ENCODE results near the gene GAS7. TPM values are rescaled to one million over a fixed set of nuclear protein-coding genes. Genes with fewer than 3 reads are reported as not detected.

GAS7 gene
- total and polyA plus RNA-seq, 2 experiments from 2014 or later = 25.8 to 27.3 TPM

DNA sequence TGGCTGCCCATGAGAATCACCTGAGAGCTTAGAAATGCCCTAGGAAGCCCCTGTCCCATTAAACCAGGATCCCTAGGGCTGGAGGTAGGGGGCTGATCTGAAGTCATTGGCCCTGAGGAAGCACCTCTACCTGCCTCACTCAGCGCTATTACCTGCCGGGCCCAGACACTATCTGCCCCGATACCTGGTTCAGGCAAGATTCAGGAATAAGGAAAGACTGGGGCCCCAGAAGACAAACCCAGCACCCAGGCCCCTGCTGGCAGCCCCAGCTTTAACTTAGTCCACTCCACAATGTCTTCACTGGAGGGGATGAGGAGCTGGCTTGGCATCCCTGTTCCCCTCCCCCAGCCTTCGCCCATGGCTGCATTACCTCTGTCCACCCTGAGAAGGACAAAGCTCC, 126.3 kb downstream of the GAS7 start:
- H3K4me1 ChIP-seq (ENCODE audit: insufficient read depth) = no peaks in the 10 kb centered on the region
- H4K20me1 ChIP-seq (ENCODE audit: insufficient read depth, poor library complexity, severe bottlenecking) = no peaks in the 10 kb centered on the region
- H2AFZ ChIP-seq = no peak overlapping the region
- no peak overlapping the region for H3K27ac ChIP-seq
- 95% methylated on average over 4 of the region's 4 CpGs for WGBS (ENCODE audit: low lambda C conversion rate, missing lambda C conversion rate)
- no peak for TF ChIP-seq EZH2phosphoT487 (IDR thresholded peaks at IDR 0.05; ENCODE audit: low read depth, severe bottlenecking, unreplicated experiment)
- TF ChIP-seq CTCF (IDR thresholded peaks at IDR 0.05; ENCODE audit: poor library complexity) = no peak
- no peak for TF ChIP-seq EZH2 (IDR thresholded peaks at IDR 0.05; ENCODE audit: borderline replicate concordance)
- no peak overlapping the region for H3K4me3 ChIP-seq
- H3K9me3 ChIP-seq (ENCODE audit: low read depth) = no peaks in the 10 kb centered on the region
- no peak overlapping the region for H3K4me2 ChIP-seq
- H3K79me2 ChIP-seq = peaks cover 37% of the 10 kb centered on the region
- no peaks in the 10 kb centered on the region for H3K36me3 ChIP-seq (replicated peaks; ENCODE audit: insufficient read depth, low read depth)
- H3K27me3 ChIP-seq = no peaks in the 10 kb centered on the region
- H3K9me2 ChIP-seq (replicated peaks; ENCODE audit: insufficient read depth) = no peaks in the 10 kb centered on the region
- DNase-seq (ENCODE audit: low spot score) = no peak

DNA sequence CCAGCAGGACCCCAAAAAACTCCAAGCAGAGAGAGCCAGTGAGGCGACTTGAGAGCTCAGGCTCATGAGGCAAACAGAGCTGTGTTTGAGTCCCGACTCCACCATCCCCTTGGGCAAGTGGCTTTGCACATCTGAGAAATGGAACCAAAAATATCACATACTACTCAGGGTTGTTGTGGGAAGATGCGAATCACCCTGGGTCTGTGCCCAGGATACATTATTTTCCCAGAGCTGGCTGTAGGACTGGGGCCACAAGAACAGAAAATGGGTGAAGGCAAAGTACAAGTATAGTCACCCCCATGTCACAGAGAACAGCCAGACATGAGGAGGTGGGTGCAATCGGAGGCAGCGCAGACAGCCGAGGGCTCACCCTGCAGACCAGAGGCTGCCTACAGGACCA, 127.3 kb downstream of the GAS7 start:
- H3K27ac ChIP-seq = no peak overlapping the region
- TF ChIP-seq EZH2 (IDR thresholded peaks at IDR 0.05; ENCODE audit: borderline replicate concordance) (no peak), CTCF (IDR thresholded peaks at IDR 0.05; ENCODE audit: poor library complexity) (no peak), EZH2phosphoT487 (IDR thresholded peaks at IDR 0.05; ENCODE audit: low read depth, severe bottlenecking, unreplicated experiment) (no peak)
- H4K20me1 ChIP-seq (ENCODE audit: insufficient read depth, poor library complexity, severe bottlenecking) = no peaks in the 10 kb centered on the region
- H3K79me2 ChIP-seq = peaks cover 41% of the 10 kb centered on the region
- 98% methylated on average over 6 of the region's 6 CpGs for WGBS (ENCODE audit: low lambda C conversion rate, missing lambda C conversion rate)
- DNase-seq (ENCODE audit: low spot score) = no peak
- H3K4me1 ChIP-seq (ENCODE audit: insufficient read depth) = no peaks in the 10 kb centered on the region
- H3K36me3 ChIP-seq (replicated peaks; ENCODE audit: insufficient read depth, low read depth) = no peaks in the 10 kb centered on the region
- no peak overlapping the region for H3K4me2 ChIP-seq
- H3K9me3 ChIP-seq (ENCODE audit: low read depth) = no peaks in the 10 kb centered on the region
- H2AFZ ChIP-seq = no peak overlapping the region
- no peaks in the 10 kb centered on the region for H3K9me2 ChIP-seq (replicated peaks; ENCODE audit: insufficient read depth)
- H3K4me3 ChIP-seq = no peak overlapping the region
- no peaks in the 10 kb centered on the region for H3K27me3 ChIP-seq

- Histone ChIP-seq H2AFZ (no peak overlapping the region), H3K4me3 (no peak overlapping the region), H3K79me2 (peaks cover 40% of the 10 kb centered on the region), H3K4me1 (ENCODE audit: insufficient read depth) (no peaks in the 10 kb centered on the region), H3K9me3 (ENCODE audit: low read depth) (no peaks in the 10 kb centered on the region), H3K27ac (no peak overlapping the region), H4K20me1 (ENCODE audit: insufficient read depth, poor library complexity, severe bottlenecking) (no peaks in the 10 kb centered on the region), H3K4me2 (no peak overlapping the region), H3K36me3 (replicated peaks; ENCODE audit: insufficient read depth, low read depth) (no peaks in the 10 kb centered on the region), H3K27me3 (no peaks in the 10 kb centered on the region), H3K9me2 (replicated peaks; ENCODE audit: insufficient read depth) (no peaks in the 10 kb centered on the region)
- 91% methylated on average over 3 of the region's 3 CpGs for whole genome bisulfite sequencing (ENCODE audit: low lambda C conversion rate, missing lambda C conversion rate)
- no peak for TF ChIP-seq EZH2 (IDR thresholded peaks at IDR 0.05; ENCODE audit: borderline replicate concordance)
- no peak for TF ChIP-seq EZH2phosphoT487 (IDR thresholded peaks at IDR 0.05; ENCODE audit: low read depth, severe bottlenecking, unreplicated experiment)
- TF ChIP-seq CTCF (IDR thresholded peaks at IDR 0.05; ENCODE audit: poor library complexity) = no peak
- DNase-seq (ENCODE audit: low spot score) = no peak
Observed at GRCh38 chr17:10070690-10071089, 127.7 kb downstream of the GAS7 start.

DNA sequence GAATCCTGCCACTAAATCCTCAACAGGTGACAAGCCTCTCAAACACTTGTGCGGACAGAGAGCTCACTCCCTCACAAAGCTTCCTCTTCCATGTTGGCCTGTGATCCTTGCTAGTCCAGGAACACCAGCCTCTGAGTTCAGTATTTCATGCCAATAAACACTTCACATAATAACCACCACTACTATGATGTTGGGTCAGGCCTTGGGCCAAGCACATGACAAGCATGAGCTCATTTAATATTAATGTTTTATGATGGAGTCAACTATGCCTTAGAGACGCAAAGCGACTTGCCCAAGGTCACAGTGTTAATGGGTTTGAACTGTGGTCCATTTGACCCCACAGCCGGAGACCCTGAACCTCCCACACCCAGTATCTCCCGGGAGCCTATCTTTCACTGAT, 129.1 kb downstream of the GAS7 start:
- DNase-seq (ENCODE audit: low spot score) = no peak
- no peak overlapping the region for H3K4me3 ChIP-seq
- H3K9me2 ChIP-seq (replicated peaks; ENCODE audit: insufficient read depth) = no peaks in the 10 kb centered on the region
- TF ChIP-seq CTCF (IDR thresholded peaks at IDR 0.05; ENCODE audit: poor library complexity) = no peak
- TF ChIP-seq EZH2phosphoT487 (IDR thresholded peaks at IDR 0.05; ENCODE audit: low read depth, severe bottlenecking, unreplicated experiment) = no peak
- TF ChIP-seq EZH2 (IDR thresholded peaks at IDR 0.05; ENCODE audit: borderline replicate concordance) = no peak
- no peaks in the 10 kb centered on the region for H3K9me3 ChIP-seq (ENCODE audit: low read depth)
- H3K36me3 ChIP-seq (replicated peaks; ENCODE audit: insufficient read depth, low read depth) = no peaks in the 10 kb centered on the region
- peaks cover 39% of the 10 kb centered on the region for H3K79me2 ChIP-seq
- H4K20me1 ChIP-seq (ENCODE audit: insufficient read depth, poor library complexity, severe bottlenecking) = no peaks in the 10 kb centered on the region
- no peaks in the 10 kb centered on the region for H3K27me3 ChIP-seq
- H2AFZ ChIP-seq = no peak overlapping the region
- H3K4me1 ChIP-seq (ENCODE audit: insufficient read depth) = peaks cover 1% of the 10 kb centered on the region
- H3K4me2 ChIP-seq = no peak overlapping the region
- H3K27ac ChIP-seq = no peak overlapping the region
- 90% methylated on average over 5 of the region's 5 CpGs for WGBS (ENCODE audit: low lambda C conversion rate, missing lambda C conversion rate)
